GM21737 (cell line): ENCODE results near the gene CDHR5.

Experiments used
- ATAC-seq: cut with Tn5 transposase; IDR thresholded peaks from one replicate; pipeline ENCODE4 v1.9.1; 2021; ENCODE audit warnings: mild to moderate bottlenecking, moderate library complexity; ENCODE audit not compliant: unreplicated experiment

Gene CDHR5

DNA sequence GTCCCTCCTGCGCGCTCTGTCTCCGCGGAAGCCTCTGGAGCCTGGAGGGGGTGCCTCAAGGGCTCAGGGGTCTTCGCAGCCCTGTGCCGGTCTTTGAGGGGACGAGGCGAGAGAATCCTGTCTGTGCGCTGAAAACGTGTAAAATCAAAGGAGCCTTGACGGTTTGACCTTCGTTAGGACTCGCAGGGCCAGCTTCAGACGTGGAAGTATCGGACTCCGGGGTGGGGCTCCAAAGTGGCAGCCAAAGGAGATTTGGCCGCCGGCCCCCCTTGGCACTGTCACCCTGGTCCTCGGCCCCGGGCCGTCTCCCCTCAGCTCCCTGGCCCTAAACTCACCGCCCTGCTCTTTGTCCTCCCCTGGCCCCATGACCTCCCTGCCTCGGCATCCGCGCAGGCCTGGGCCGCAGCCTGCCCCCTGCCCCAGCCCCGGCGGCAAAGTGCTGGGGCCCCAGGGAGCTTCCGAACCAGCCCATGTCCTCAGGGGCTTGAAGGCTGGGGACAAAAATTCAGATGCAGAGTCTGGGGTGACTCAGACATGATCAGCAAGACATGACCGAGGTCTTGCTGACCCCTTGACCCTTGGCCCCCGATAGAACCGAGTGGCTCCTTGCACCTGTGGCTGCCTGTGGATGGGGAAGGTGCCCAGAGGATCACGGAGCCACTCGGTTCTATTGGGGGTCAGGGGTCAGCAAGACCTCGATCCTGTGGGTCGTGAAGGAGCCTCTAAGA, 55.4 kb downstream of the CDHR5 start:
- no peak for ATAC-seq

DNA sequence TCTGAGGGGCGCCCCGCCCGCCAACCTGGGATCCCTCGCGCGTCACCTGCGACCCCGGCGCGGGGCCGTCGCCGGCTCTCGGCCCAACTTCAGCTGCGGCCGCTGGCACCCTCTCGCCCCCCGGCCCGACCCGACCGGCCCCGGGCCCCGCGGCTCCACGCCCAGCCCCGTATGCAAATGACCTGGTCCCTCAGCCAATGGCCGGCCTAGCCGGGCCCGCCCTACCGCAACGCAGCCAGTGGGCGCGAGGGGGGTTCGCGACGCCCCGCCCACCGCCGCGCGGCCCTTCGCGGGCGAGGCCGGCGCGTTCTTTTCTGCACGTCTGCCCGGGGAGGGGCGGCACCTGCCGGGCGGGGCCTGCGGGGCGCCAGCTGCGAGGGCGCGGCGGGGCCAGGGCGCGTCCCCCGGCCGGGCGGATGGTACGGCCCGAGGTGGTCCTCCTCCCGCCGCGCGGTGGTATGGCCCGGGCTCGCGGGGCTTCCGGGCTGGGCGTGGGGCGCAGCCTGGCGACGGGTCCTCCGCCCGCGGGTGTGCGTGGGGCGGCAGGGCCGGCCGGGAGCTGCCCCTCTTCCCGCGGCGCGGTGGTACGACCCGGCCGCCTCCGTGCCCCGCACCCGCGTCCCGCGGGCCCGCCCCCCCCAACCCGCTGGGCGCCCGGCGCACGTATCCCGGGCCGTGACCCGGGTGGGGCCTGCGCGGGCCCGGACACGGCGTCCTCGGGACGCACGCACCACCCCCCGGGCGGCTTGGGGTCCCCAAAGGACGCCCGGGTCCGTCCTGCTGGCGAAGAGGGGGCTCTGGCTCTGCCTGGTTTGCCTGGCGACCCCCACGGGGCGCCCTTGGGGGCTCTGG, 56.2 kb downstream of the CDHR5 start:
- peak; percentile 81 for ATAC-seq

DNA sequence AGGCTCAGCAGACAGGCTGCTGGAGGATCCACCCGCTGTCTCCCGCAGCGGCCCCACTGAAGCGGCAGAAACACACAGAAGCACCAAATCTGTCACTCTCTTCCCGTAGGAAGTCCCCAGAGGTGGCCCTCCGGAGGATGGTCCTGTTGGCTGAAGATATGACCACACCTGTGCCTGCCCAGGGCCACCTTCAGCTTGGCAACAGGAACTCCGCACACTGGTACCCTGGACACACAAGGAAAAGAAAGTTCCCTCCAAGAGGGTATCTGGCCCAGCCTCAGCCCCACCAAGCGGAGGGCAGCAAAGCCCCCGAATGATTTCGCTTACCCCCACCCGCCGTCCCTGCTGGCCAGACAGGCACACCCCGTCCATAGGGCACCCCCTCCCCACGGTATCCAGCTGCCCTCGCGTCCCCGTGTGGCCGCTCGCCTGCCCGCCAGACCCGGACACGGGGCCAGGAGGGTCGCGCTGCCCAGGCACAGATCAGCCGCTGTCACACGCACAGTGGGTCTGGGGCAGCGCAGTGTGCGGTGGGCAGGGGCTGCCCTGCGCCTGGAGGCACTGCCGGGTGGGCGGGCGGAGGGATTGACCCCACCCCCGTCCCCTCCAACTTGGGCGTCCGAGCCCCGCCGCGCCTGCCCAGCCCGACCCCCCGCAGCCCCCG, 57.0 kb downstream of the CDHR5 start:
- no peak for ATAC-seq

DNA sequence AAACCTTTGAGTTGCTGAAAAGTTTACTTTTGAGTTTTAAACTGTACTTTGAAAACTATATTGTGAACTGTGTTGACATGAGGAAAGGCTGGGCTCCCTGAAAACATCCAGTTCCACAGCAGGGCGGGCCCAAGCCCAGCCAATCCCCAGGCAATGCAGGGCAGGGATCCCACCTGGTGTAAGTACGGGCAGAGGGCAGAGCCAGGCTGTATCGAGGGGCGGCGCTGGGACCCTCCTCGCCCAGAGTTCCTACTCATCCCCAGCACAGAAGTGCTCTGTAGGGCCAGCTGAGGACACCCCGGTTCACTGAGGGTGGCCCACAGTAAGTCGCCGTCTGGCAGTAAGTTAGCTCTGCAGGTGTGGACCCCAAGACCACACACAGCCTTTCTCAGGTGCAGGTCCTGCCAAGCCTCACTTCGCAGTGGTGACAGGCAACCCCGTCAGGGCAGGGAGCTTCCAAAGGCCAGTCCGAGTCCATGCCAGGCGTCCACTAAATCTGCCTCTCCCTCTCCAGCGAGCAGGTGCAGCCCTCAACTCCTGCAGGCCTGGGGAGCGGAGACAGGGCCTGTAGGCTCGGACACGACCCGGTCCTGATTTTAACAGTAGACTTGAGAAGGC, 57.6 kb downstream of the CDHR5 start:
- ATAC-seq, result no peak
